Measurements from ENCODE around the gene DST. TPM values are rescaled to one million over a fixed set of nuclear protein-coding genes. Genes with fewer than 3 reads are reported as not detected.
A peak's percentile ranks its signal among the peaks of the same experiment; 100 is the strongest.

The DST gene
- total RNA-seq, 1 donor from 2014 or later, result 183 TPM

GRCh38 chr6:56685994-56686393 lies 43.3 kb upstream of the DST start:
- Histone ChIP-seq H3K9ac (ENCODE audit: low read depth in 1 of 3, low read length in 3 of 3) (no peak overlapping the region), H3K9me3 (ENCODE audit: control insufficient read depth in 3 of 3, low read length in 3 of 3) (no peaks in the 10 kb centered on the region), H3K4me3 (ENCODE audit: low read length in 3 of 3) (no peak overlapping the region), H3K27ac (ENCODE audit: low read depth, low read length) (peak overlapping the region; percentile 91), H3K27me3 (ENCODE audit: control insufficient read depth in 3 of 3, insufficient read depth in 3 of 3, low read length in 3 of 3) (no peaks in the 10 kb centered on the region), H3K36me3 (ENCODE audit: control insufficient read depth in 3 of 3, insufficient read depth in 3 of 3, low read length in 3 of 3) (no peaks in the 10 kb centered on the region), H3K4me1 (ENCODE audit: control insufficient read depth in 3 of 3, insufficient read depth in 3 of 3, low read length in 3 of 3) (peaks cover 36 to 63% (median 42%) of the 10 kb centered on the region in 3 donors)

GRCh38 chr6:56685102-56685733 lies 42.5 kb upstream of the DST start:
- H3K27ac ChIP-seq (ENCODE audit: low read depth, low read length), result peak overlapping the region; percentile 91
- H3K4me3 ChIP-seq (ENCODE audit: low read length in 3 of 3), result no peak overlapping the region
- H3K9ac ChIP-seq (ENCODE audit: low read depth in 1 of 3, low read length in 3 of 3), result no peak overlapping the region
- no peaks in the 10 kb centered on the region for H3K27me3 ChIP-seq (ENCODE audit: control insufficient read depth in 3 of 3, insufficient read depth in 3 of 3, low read length in 3 of 3)
- no peaks in the 10 kb centered on the region for H3K9me3 ChIP-seq (ENCODE audit: control insufficient read depth in 3 of 3, low read length in 3 of 3)
- peaks cover 37 to 60% (median 39%) of the 10 kb centered on the region in 3 donors for H3K4me1 ChIP-seq (ENCODE audit: control insufficient read depth in 3 of 3, insufficient read depth in 3 of 3, low read length in 3 of 3)
- H3K36me3 ChIP-seq (ENCODE audit: control insufficient read depth in 3 of 3, insufficient read depth in 3 of 3, low read length in 3 of 3), result no peaks in the 10 kb centered on the region

DNA sequence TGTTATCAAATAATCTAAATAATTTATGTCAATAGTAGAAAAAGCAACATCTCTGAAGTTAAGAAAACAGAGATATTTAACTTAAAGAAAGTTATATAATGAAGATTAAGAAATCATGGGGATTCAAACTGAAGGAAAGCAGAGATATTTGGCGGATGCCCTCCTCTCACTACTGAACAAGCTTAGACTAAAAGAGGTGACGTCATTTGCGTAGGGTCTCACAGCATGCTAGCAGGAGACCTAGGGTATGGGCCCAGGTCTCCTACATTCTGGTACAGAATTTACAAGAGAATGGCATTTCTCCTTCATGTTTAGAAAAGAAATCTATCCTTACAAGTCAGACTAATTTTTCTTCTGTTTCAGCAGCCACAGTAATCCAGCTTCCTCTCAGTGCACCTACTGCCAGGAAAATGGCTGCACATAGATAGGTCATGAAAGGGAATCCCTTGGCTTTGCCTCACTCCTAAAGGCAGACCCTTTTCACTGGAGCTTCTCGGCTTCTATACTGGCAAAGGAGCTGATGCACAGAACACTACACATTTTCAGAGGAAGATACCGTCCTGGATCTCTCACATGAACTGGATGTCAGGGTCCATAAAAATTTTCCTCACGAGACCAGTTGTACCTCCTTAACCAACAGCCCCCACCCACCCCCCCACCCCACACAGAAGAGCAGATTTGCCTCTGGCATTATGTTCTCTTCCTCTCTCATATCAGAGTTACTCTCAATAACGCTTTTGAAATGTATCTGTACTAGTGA lies 41.8 kb upstream of the DST start:
- Histone ChIP-seq H3K9me3 (ENCODE audit: control insufficient read depth in 3 of 3, low read length in 3 of 3) (no peaks in the 10 kb centered on the region), H3K9ac (ENCODE audit: low read depth in 1 of 3, low read length in 3 of 3) (peak overlapping the region; percentile 13 to 47 (median 24)), H3K36me3 (ENCODE audit: control insufficient read depth in 3 of 3, insufficient read depth in 3 of 3, low read length in 3 of 3) (no peaks in the 10 kb centered on the region), H3K27me3 (ENCODE audit: control insufficient read depth in 3 of 3, insufficient read depth in 3 of 3, low read length in 3 of 3) (no peaks in the 10 kb centered on the region), H3K27ac (ENCODE audit: low read depth, low read length) (peak overlapping the region; percentile 91), H3K4me1 (ENCODE audit: control insufficient read depth in 3 of 3, insufficient read depth in 3 of 3, low read length in 3 of 3) (peaks cover 32 to 53% (median 39%) of the 10 kb centered on the region in 3 donors), H3K4me3 (ENCODE audit: low read length in 3 of 3) (no peak overlapping the region)

DNA sequence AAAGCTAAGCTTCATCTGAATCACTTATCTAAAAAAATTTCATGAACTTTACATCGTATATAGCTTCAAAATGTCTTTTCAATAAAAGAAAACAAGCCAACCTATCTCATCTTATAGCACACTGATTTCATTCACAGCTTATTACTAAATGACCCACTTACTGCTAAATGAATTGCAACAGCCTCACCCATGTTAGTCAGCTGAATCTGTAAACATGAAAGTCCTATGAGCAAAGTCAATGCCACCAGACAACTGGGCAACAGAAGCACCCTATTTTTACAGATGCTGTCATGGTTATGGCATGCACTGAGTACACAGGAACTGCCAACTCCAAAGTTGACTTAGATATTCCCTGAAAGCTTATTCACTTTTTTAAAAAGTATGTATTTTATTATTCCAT lies 41.2 kb upstream of the DST start:
- H3K9ac ChIP-seq (ENCODE audit: low read depth in 1 of 3, low read length in 3 of 3), result peak overlapping the region in 2 of 3 donors; percentile 13 to 29

GRCh38 chr6:56682635-56683034 lies 39.9 kb upstream of the DST start:
- peaks cover 31 to 43% (median 34%) of the 10 kb centered on the region in 3 donors for H3K4me1 ChIP-seq (ENCODE audit: control insufficient read depth in 3 of 3, insufficient read depth in 3 of 3, low read length in 3 of 3)
- no peaks in the 10 kb centered on the region for H3K9me3 ChIP-seq (ENCODE audit: control insufficient read depth in 3 of 3, low read length in 3 of 3)
- H3K4me3 ChIP-seq (ENCODE audit: low read length in 3 of 3), result no peak overlapping the region
- H3K27ac ChIP-seq (ENCODE audit: low read depth, low read length), result peak overlapping the region; percentile 94
- H3K27me3 ChIP-seq (ENCODE audit: control insufficient read depth in 3 of 3, insufficient read depth in 3 of 3, low read length in 3 of 3), result no peaks in the 10 kb centered on the region
- H3K9ac ChIP-seq (ENCODE audit: low read depth in 1 of 3, low read length in 3 of 3), result no peak overlapping the region
- no peaks in the 10 kb centered on the region for H3K36me3 ChIP-seq (ENCODE audit: control insufficient read depth in 3 of 3, insufficient read depth in 3 of 3, low read length in 3 of 3)

More for the DNA sequence above, 41.2 kb upstream of the DST start:
- H3K27me3 ChIP-seq (ENCODE audit: control insufficient read depth in 3 of 3, insufficient read depth in 3 of 3, low read length in 3 of 3), result no peaks in the 10 kb centered on the region
- H3K9me3 ChIP-seq (ENCODE audit: control insufficient read depth in 3 of 3, low read length in 3 of 3), result no peaks in the 10 kb centered on the region
- H3K4me3 ChIP-seq (ENCODE audit: low read length in 3 of 3), result peak overlapping the region in 2 of 3 donors; percentile 34 to 42
- H3K27ac ChIP-seq (ENCODE audit: low read depth, low read length), result peak overlapping the region; percentile 94
- no peaks in the 10 kb centered on the region for H3K36me3 ChIP-seq (ENCODE audit: control insufficient read depth in 3 of 3, insufficient read depth in 3 of 3, low read length in 3 of 3)
- peaks cover 28 to 46% (median 34%) of the 10 kb centered on the region in 3 donors for H3K4me1 ChIP-seq (ENCODE audit: control insufficient read depth in 3 of 3, insufficient read depth in 3 of 3, low read length in 3 of 3)

- H3K27ac ChIP-seq (ENCODE audit: low read depth, low read length), result peak overlapping the region; percentile 11
Observed at GRCh38 chr6:56677559-56677958, 34.9 kb upstream of the DST start.

GRCh38 chr6:56671651-56672461 lies 29.2 kb upstream of the DST start:
- H3K4me3 ChIP-seq (ENCODE audit: low read length in 3 of 3), result peak overlapping the region; percentile 15 to 57 (median 34)
- peak overlapping the region; percentile 45 to 78 (median 51) for H3K9ac ChIP-seq (ENCODE audit: low read depth in 1 of 3, low read length in 3 of 3)
- H3K4me1 ChIP-seq (ENCODE audit: control insufficient read depth in 3 of 3, insufficient read depth in 3 of 3, low read length in 3 of 3), result peaks cover 21 to 27% (median 25%) of the 10 kb centered on the region in 3 donors
- H3K27ac ChIP-seq (ENCODE audit: low read depth, low read length), result peak overlapping the region; percentile 95
- no peaks in the 10 kb centered on the region for H3K9me3 ChIP-seq (ENCODE audit: control insufficient read depth in 3 of 3, low read length in 3 of 3)
- no peaks in the 10 kb centered on the region for H3K27me3 ChIP-seq (ENCODE audit: control insufficient read depth in 3 of 3, insufficient read depth in 3 of 3, low read length in 3 of 3)
- H3K36me3 ChIP-seq (ENCODE audit: control insufficient read depth in 3 of 3, insufficient read depth in 3 of 3, low read length in 3 of 3), result peaks cover 0 to 2% (median 0%) of the 10 kb centered on the region in 3 donors

More at GRCh38 chr6:56677559-56677958, 34.9 kb upstream of the DST start:
- Histone ChIP-seq H3K4me1 (ENCODE audit: control insufficient read depth in 3 of 3, insufficient read depth in 3 of 3, low read length in 3 of 3) (peaks cover 15 to 24% (median 18%) of the 10 kb centered on the region in 3 donors), H3K27me3 (ENCODE audit: control insufficient read depth in 3 of 3, insufficient read depth in 3 of 3, low read length in 3 of 3) (no peaks in the 10 kb centered on the region), H3K4me3 (ENCODE audit: low read length in 3 of 3) (no peak overlapping the region), H3K9ac (ENCODE audit: low read depth in 1 of 3, low read length in 3 of 3) (no peak overlapping the region), H3K36me3 (ENCODE audit: control insufficient read depth in 3 of 3, insufficient read depth in 3 of 3, low read length in 3 of 3) (no peaks in the 10 kb centered on the region), H3K9me3 (ENCODE audit: control insufficient read depth in 3 of 3, low read length in 3 of 3) (no peaks in the 10 kb centered on the region)

DNA sequence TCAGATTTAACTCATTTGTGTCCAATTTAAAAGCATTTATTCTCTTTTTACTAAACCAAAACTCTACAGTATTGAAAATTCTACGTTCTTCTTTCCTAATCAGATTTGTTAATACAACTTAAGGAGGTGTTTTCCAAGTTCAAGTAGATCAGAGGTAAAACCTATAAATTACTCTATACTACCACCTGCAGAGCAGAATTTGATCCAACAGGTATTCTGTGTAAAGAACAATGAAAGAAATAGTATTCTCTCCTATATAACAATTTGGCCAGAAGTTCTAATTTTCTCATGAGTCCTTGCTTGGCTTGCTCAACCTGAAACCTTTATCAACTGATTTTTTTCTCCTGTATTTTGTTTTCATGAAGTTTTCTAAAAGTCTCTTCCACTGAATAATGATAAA lies 28.5 kb upstream of the DST start:
- peak overlapping the region; percentile 95 for H3K27ac ChIP-seq (ENCODE audit: low read depth, low read length)
- peaks cover 21 to 27% (median 25%) of the 10 kb centered on the region in 3 donors for H3K4me1 ChIP-seq (ENCODE audit: control insufficient read depth in 3 of 3, insufficient read depth in 3 of 3, low read length in 3 of 3)
- H3K36me3 ChIP-seq (ENCODE audit: control insufficient read depth in 3 of 3, insufficient read depth in 3 of 3, low read length in 3 of 3), result peaks cover 0 to 2% (median 0%) of the 10 kb centered on the region in 3 donors
- H3K4me3 ChIP-seq (ENCODE audit: low read length in 3 of 3), result peak overlapping the region in 1 of 3 donors; percentile 24
- H3K9me3 ChIP-seq (ENCODE audit: control insufficient read depth in 3 of 3, low read length in 3 of 3), result no peaks in the 10 kb centered on the region
- no peaks in the 10 kb centered on the region for H3K27me3 ChIP-seq (ENCODE audit: control insufficient read depth in 3 of 3, insufficient read depth in 3 of 3, low read length in 3 of 3)
- no peak overlapping the region for H3K9ac ChIP-seq (ENCODE audit: low read depth in 1 of 3, low read length in 3 of 3)

DNA sequence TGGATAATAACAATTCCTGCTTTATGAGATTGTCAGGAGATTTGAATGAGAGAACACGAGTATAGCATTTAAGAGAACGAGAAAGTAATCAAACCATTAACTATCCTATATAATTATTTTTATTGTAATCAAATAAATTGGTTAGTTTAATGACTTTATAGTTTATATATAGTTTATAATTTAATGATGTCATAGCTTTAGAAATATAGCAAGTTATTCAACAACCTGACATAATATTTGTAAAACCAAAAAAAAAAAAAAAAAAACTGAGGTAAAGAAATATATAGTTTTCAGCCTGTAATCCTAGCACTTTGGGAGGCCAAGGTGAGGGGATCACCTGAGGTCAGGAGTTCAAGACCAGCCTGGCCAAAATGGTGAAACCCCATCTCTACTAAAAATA lies 26.4 kb upstream of the DST start:
- Histone ChIP-seq H3K4me3 (ENCODE audit: low read length in 3 of 3) (no peak overlapping the region), H3K36me3 (ENCODE audit: control insufficient read depth in 3 of 3, insufficient read depth in 3 of 3, low read length in 3 of 3) (peaks cover 0 to 2% (median 0%) of the 10 kb centered on the region in 3 donors), H3K27ac (ENCODE audit: low read depth, low read length) (no peak overlapping the region), H3K9me3 (ENCODE audit: control insufficient read depth in 3 of 3, low read length in 3 of 3) (no peaks in the 10 kb centered on the region), H3K9ac (ENCODE audit: low read depth in 1 of 3, low read length in 3 of 3) (no peak overlapping the region), H3K27me3 (ENCODE audit: control insufficient read depth in 3 of 3, insufficient read depth in 3 of 3, low read length in 3 of 3) (no peaks in the 10 kb centered on the region), H3K4me1 (ENCODE audit: control insufficient read depth in 3 of 3, insufficient read depth in 3 of 3, low read length in 3 of 3) (peaks cover 25 to 36% (median 26%) of the 10 kb centered on the region in 3 donors)

All from skeletal muscle tissue (tissue), 4 donors.